Measurements from ENCODE around the gene GALNT7.
A peak's percentile ranks its signal among the peaks of the same experiment; 100 is the strongest.

Gene GALNT7

GRCh38 chr4:173362666-173363065 lies 194.1 kb downstream of the GALNT7 start:
- no peak for DNase-seq

DNA sequence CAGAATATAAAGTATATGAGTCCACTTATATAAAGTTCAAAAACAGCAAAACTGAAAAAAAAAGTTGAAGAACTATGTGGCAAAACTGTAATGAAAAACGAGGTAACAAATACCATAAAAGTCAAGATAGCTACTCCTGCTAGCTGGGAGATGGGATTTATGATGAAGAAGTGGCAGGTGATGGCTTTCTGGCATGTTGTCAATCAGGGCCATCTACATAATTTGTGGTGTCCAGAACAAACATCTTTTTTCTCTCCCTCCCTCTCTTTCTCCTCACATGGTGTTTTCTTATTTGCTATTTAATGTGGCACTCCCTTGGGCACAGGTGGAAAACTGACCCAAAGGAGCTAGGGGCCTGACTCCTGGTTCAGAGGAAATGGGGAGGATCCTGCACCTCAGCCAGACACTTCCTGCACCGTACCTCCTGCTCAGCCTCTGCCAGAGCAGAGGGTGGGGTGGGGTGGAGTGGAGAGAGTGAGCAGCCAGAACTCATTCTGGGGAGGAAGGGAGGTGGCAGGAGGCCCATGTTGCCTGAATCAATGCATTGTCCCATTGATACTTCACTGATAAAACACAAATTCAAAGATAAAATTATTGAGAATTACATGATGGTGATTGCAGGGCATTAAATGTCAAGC lies 196.9 kb downstream of the GALNT7 start:
- no peak for DNase-seq

GRCh38 chr4:173367285-173367684 lies 198.7 kb downstream of the GALNT7 start:
- DNase-seq = no peak

- DNase-seq = no peak
These were observed 199.3 kb downstream of the GALNT7 start for GRCh38 chr4:173367946-173368345.

DNA sequence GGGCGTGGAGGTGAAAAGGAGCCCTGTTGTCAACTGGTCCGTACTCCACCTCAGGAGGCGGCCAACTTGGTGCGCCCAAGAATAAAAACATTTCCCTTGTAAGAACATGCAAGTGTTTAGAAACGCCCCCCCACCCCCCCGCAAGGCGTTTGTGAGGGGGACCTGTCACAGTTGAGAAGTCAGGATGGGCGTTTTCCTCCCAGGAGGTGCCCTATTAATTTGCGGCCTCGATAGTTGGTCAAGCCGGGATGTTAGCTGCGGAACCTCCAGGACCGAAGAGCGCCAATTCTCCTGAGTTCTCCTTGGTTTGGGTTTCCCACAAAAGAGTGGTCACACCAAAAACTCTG lies 201.5 kb downstream of the GALNT7 start:
- DNase-seq = no peak

GRCh38 chr4:173370477-173371291 lies 202.1 kb downstream of the GALNT7 start, which contains the start of gene SAP30:
SAP30 (plus strand) TSS chr4:173370954; CDS start chr4:173371183, 229 bp downstream.
- peak; percentile 100 for DNase-seq

- DNase-seq = peak; percentile 91
These were observed 202.9 kb downstream of the GALNT7 start for GRCh38 chr4:173371292-173372192.

Data from eye (tissue), 1 donor.